Omental fat pad (tissue), 4 donors: ENCODE data around the gene NSG1. TPM values are rescaled to one million over a fixed set of nuclear protein-coding genes. Genes with fewer than 3 reads are reported as not detected.

Experiments used
- ATAC-seq: fragments of 150-250 bp; one replicate; pipeline ENCODE4 v1.9.1; 2016; ENCODE audit warnings: mild to moderate bottlenecking, moderate library complexity; ENCODE audit not compliant: low FRiP score
- DNase-seq: peaks from one replicate; pipeline ENCODE4 v3.0.0-alpha.2; 2019; ENCODE audit warnings: low spot score
- CTCF ChIP-seq, 3 donors: fragments of 450-650 bp; IDR thresholded peaks; one replicate each; pipeline ENCODE4 v1.5.1; 2016 to 2017; ENCODE audit warnings: antibody characterized with exemption in 3 of 3, mild to moderate bottlenecking in 3 of 3, moderate library complexity in 2 of 3
- total RNA-seq, 4 donors: library from RNA; depleted of rRNA; stranded (reverse); fragments of >200 nt; gene quantifications; one replicate each; pipeline ENCODE4 v1.1.0, GENCODE V29; 2016

Gene NSG1
- total RNA-seq, 4 donors from 2014 or later: 1.6 to 15.3 (median 6.3) TPM

GRCh38 chr4:4386296-4386735 is 586 bp upstream of the NSG1 start:
- TF ChIP-seq CTCF (IDR thresholded peaks at IDR 0.05): no peak
- no peak for DNase-seq
- ATAC-seq: peak; percentile 72

GRCh38 chr4:4387531-4388310 is 819 bp downstream of the NSG1 start:
- no peak for TF ChIP-seq CTCF (IDR thresholded peaks at IDR 0.05)
- DNase-seq: no peak
- no peak for ATAC-seq

- no peak for ATAC-seq
- no peak for TF ChIP-seq CTCF (IDR thresholded peaks at IDR 0.05)
- DNase-seq: no peak
Observed at GRCh38 chr4:4388311-4388790, 1.4 kb downstream of the NSG1 start.

- ATAC-seq (no peak), DNase-seq (no peak)
- no peak for TF ChIP-seq CTCF (IDR thresholded peaks at IDR 0.05)
Observed at GRCh38 chr4:4388836-4389575, 2.1 kb downstream of the NSG1 start.

- ATAC-seq: no peak
- DNase-seq: no peak
- TF ChIP-seq CTCF (IDR thresholded peaks at IDR 0.05): no peak
Observed at GRCh38 chr4:4390046-4390445, 3.1 kb downstream of the NSG1 start.

- no peak for ATAC-seq
- no peak for TF ChIP-seq CTCF (IDR thresholded peaks at IDR 0.05)
- no peak for DNase-seq
Observed at GRCh38 chr4:4390515-4391240, 3.8 kb downstream of the NSG1 start.
